ENCODE data around the gene CPEB1.

CPEB1 gene

DNA sequence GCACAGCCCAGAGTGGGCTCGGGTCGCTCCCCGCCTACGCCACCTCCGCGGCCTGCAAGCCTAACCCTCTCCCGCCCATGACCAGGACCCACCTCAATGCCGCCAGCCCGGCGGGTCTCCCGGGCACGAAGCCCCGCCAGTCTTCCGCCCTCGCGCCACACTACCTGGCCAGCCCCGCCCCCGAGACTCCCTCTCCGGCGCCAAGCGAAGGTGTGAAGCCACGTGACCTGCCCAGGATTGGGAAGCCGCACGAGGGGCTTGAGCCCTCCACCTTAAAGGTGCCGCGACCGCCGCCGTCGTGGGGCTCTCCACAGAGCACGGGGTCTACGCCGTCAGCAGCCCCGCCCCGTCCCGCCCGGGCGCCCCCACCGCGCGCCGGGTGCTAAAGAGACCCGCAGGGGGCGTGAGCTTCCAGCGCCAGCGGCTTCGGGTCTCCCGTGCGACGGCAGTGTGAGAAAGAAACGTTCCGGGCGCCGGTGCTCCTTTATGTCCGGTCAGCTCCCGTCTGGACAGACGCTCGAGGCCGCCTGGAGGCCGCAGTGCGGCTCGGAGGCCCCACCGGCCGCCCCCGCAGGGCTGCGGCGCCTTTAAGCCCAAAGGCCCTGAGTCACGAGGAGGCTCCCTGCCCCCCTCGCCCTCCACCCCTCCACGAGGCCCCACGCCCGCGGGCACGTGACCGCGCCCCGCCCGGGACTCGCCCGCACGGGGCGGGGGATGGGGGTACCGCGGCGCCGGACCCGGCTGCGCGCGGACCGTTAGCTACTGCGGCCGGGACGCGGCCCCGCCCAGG lies at the start of gene CPEB1:
TSS of gene CPEB1 (minus strand) at position 319 of the 790 bp plus-strand sequence. CDS start 18,904 bp downstream, outside the sequence.
- DNase-seq (ENCODE audit: low read depth), result no peak

DNA sequence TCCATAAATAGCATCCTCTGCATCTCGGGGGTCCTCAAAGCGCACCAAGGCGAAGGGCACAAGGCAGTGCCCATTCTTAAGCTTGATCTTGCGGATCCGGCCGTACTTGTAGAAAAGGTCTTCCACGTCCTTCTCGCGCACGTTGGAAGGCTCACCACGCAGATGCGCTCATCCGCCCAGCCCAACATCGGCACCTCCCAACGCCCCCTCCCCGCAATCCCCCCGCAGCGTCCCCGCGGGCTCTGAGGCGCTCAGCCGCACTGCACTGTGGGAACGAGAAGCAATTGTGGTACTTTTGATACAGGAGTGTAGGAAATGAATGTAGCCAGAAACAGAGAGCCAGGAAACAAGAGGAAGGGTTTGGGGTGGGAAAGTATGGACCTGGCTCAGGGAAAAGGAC lies 45.0 kb upstream of the CPEB1 start:
- no peak for DNase-seq (ENCODE audit: low read depth)

DNA sequence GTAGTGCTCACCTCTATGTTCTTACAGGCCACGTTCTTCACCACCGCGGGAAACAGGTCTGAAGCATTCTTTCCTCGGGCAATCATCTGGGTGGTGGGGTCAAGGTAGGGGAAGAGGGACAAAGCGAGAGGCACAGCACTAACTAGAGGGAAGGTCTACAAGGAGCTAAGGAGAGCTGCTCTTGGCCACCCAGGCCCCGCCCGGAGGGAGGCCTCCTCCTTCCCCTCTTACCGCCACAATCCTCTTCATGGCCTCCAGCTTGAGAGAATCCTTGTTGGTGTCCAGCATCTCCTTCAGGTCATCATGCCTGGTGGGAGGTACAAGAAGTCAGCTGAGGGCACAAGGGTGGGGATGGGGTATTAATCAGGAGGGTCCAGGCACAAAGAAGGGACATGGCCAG lies 42.0 kb upstream of the CPEB1 start:
- no peak for DNase-seq (ENCODE audit: low read depth)

DNA sequence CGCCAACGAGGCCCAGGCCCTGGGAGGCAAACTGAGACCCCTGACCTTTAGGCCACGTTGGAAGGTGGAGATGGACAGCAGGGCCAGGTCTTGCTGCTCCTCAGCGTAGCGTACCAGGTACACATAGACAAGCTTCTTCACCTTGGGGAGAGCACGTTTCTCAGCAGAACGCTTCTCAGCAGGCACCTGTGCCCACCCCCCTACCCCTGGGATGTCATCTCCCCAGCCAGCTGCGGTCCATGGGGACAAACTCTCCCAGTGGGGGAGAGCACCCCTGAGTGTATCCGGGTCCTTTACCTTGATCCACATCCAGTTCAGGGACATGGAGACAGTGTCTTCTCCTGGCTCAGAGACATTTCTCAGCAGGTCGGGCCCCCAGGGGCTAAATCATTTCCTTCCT lies 41.5 kb upstream of the CPEB1 start:
- DNase-seq (ENCODE audit: low read depth), result no peak

DNA sequence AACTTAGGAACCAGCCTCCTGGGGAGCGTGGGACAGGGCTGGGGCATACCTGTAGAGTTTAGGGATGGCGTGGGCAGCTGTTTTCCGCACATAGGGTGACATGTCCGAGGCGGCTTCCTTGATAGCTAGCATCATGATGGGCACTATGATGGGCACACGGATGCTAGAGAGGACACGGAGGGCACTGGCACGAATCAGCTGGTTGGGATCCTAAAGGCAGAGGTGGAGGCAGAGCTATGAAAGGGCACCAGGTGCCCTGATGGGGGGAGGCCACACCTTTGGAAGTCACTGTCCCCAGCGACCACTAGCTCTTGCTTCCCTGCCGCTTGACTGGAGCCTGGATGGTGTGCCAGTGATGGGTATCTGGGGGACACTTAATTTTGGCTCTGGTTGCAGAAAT lies 34.2 kb upstream of the CPEB1 start:
- no peak for DNase-seq (ENCODE audit: low read depth)

DNA sequence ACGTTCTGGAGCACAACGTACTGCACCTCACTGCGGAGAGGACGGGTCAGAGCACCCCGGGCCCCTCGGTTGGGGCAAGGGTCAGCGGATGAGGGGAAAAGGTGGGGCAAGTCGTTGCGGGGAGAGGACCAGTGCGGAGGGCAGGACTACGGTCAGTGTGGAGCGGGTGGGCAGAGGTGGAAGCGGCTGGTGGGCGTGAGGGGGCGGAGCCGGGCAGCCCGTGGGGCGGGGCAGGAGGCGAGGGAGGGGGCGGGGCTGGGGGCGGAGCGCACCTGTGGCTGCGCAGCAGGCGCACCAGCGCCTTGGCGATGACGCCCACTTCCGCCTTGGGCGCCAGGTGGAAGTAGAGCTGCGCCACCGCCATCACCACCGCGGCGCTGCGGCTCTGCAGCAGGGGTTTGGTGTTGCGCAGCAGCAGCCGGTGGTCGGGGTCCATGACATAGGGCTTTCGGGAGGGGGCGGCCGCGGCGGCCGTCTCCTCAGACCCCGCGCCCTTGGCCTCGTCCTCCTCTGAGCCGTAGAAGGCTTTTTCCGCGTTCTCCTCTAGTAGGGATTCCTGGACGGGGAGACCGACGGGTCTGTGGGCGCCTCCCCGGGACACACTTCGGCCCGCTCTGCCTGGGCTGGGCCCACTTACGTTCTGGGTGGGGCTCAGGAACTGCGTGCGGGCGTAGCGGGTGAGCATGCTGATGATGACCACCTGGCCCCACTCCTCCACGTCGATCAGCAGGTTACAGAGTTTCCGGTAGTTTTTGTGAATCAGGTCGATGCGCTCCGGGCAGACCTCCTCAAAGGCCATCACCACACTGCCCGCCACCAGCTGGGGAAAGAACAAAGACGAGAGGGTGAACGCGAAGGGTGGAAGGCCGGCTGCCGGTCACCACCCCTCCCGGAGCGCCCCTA lies 33.3 kb upstream of the CPEB1 start:
- DNase-seq (ENCODE audit: low read depth), result peak; percentile 44

DNA sequence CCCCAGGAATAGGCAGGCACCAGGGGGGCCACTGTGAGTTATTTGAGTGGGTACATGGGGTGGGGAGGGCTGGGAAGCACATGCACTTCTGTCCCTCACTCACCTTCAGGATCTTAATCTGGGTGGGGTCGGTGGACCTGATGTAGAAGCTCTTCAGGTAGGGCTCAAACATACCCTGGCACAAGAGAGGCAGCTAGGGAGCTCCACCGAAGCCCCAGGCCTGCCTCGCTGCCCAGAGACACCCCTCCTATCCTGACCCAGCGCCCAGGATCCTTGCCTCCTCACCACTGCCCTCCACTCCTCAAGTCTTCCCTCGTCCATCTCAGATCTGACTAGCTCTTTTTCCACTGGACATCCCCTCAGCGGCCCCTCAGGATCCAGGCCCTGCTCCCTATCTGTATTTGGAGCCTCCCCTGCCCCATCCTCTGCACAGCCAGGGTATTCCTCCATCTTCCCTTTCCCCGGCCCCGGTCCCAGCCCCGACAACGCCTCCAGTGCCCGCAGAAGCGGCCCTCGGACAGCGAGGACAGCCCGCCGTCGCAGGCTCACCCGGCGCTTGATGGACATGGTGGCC lies 32.5 kb upstream of the CPEB1 start:
- no peak for DNase-seq (ENCODE audit: low read depth)

DNA sequence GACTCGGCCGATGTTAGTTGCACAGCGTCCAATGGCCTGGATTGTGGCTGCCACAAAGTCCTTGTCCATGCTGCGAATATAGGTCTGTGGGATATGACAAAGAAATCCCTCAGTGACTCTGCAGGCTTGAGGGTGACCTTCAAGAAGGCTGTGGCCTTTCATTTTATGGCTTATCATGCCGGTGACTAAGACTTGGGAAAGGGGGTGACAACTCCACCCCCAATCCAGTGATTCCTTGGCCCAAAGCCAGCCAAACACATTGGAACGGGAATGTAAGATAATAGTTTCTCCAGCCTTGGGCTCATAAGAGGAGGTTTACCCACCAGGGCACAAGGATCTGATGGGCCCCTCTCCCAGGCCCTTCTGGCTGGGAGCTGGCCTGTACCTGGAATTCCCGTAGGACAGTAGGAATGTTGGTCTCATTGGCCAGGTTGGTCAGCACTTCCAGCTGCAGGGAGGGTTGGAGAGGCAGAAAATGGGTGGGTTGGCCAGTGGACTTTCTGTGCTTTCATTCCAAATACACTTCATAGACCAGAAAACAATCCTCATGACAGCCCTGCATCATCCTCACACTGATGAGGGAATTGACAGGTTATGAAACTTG lies 30.7 kb upstream of the CPEB1 start:
- no peak for DNase-seq (ENCODE audit: low read depth)

DNA sequence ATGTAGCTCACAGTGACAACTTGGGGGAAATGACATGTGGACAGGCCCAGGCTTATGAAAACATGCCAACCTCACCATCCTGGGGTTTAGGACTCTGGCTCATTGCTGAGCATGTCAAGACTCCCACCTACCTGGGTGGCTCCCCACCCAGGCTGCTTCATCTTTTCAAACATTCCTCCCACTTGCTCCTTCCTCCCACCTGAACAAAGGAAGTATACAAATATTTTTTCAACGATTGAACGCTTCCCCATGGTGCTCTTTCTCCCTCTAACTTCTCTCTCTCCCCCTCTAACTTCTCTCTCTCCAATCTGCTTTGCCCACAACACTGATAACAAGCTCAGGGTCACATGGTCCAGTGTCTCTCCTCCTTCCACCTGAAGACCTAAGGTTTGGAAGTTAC lies 27.7 kb upstream of the CPEB1 start:
- DNase-seq (ENCODE audit: low read depth), result no peak

DNA sequence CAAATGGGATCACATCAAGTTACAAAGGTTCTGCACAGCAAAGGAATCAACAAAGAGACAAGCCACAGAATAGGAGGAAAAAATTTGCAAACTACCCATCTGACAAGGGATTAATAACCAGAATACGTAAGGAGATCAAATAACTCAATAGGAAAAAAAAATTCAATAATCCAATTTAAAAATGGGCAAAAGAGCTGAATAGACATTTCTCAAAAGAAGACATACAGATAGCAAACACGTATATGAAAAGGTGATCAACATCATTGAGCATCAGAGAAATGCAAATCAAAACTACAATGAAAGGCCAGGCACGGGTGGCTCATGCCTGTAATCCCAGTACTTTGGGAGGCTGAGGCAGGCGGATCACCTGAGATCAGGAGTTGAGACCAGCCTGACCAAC lies 23.5 kb upstream of the CPEB1 start:
- no peak for DNase-seq (ENCODE audit: low read depth)

DNA sequence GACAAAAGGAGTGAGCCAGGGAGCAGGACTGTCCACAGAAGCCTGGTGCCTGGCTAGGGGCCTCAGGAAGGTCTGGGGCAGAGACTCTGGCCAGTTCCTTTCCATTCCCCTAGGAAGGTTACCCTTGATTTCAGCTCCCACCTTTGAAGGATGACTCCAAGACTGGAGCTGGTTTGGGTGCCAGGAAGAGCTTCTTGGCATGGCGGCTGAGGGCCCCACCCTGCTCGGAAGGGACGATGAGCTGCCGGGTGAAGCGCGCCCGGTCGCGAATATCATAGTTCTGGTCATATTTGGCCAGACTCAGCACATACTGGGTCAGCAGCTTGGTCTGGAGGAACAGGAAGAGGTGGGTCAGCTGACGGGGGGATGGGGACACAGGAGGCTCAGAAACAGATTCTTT lies 19.4 kb upstream of the CPEB1 start:
- DNase-seq (ENCODE audit: low read depth), result no peak

DNA sequence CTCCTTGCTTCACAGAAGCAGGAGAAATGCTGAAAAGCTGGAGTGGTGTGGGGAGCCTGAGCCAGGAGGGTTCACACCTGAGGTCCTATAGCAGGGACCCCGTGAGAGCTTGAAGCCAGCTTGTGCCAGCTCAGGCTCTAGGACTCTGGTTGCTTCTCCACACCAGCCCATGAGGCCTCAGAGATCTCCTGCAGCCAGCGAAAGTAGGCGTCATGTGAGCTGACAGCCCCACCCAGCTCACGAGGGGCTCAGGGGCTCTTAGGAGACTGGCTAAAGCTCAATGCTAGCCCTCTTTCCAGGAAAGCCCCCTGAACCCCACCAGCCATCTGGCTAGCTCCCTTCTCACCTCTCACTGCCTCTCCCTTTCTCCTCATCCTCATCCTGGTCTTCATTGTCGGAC lies 16.9 kb upstream of the CPEB1 start:
- no peak for DNase-seq (ENCODE audit: low read depth)

DNA sequence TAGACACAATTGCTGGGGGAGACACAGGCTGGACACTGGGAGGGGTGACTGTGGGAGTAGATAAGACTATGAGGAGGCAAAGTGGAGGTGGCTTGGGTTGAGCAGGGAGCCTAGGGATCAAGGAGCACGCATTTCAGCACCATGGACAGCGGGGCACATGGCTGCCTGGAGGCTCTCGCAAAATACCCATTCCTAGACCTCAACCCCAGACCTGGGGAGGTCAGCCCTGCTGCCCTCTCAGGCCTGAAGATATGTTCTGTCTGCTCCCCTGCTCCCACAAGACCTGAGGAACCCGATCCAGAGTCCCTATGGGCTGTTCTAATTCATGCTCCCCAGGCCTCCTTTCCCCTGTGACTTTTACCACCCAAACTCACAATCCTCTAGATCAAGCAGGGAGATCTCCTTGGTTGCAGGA lies 16.0 kb upstream of the CPEB1 start:
- DNase-seq (ENCODE audit: low read depth), result no peak

DNA sequence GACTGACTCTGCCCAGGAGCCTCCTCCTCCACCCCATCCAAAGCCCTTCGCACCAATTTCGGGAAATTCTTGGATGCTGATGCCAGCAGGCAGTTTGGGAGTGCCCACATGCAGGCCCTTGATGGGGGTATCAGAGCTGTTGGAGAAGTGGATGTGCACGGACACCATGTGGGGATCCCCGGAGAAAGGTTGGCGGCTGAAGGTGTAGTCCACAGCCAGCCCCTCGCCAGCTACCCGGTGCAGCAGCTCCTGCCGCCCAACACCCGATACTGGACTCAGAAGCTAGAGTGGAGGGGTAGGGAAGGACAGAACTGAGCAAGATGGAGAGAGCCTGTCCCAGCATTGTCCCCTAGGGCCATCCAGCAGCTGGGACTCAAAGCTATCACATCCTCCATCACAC lies 15.5 kb upstream of the CPEB1 start:
- DNase-seq (ENCODE audit: low read depth), result no peak

DNA sequence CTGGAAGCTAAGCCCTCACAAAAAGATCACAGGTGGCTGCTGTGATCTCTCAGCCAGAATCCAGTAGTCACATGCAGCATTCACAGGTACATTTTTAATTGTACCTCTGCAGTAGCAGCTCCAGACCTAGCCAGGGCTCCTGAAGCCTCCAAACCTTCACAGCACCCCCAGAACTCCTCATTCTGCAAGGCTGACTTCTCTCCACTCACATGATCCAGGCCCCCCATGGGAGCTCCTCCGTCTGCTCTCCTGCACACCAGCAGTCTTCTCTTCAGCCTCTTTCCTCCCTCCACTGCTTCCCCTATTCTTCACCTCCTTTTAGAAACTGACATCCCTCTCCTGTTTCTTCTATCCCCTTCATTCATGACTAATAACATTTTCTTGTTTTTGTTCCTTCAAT lies 13.2 kb upstream of the CPEB1 start:
- DNase-seq (ENCODE audit: low read depth), result no peak

DNA sequence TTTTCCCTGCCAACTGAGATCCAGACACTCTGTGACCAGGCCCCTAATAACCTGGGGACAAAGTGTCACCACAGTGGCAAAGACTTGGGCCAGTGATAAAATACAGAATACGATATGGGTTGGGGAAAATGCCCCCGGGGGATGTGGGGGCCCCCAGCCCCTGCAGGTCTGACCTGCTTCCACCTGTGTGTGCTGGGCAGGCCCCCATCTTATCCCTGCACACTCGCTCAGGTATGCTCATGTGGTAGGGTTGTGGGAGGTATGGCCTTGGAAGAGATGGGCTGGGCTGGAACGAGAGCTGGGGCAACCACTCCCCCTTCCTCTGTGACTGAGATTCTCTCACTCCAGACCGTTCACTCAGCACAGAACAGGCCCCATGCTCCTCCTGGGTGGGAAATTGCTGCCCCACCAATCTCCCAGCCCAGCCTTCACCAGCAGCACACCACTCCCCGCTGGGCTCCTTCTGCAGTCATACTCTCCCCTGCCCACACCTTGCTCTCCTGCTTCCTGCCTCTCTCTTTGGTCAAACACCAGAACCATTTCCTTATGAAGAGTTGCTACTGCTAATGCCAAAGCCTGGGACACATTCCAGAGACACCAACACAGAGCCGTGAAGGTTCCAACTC lies 9.6 kb upstream of the CPEB1 start:
- no peak for DNase-seq (ENCODE audit: low read depth)

DNA sequence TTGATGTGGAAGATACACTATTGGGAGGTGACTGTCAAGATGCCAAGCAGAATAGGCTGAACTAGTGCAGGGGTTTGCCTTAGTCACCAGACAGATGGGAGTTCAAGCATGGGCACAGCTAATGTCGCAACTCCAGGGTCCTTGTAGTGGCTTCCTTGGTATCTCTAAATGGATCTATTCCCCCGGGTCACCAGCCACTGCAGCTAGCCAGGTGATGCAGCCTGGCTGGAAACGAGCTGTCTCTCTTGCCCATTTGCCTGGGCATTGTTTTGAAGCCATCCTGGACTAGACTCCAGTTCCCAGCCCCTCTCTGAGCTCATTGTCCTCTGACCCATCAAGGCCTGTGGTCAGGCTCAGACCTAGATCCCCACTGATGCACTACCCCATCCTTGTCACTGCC lies 8.4 kb upstream of the CPEB1 start:
- no peak for DNase-seq (ENCODE audit: low read depth)

DNA sequence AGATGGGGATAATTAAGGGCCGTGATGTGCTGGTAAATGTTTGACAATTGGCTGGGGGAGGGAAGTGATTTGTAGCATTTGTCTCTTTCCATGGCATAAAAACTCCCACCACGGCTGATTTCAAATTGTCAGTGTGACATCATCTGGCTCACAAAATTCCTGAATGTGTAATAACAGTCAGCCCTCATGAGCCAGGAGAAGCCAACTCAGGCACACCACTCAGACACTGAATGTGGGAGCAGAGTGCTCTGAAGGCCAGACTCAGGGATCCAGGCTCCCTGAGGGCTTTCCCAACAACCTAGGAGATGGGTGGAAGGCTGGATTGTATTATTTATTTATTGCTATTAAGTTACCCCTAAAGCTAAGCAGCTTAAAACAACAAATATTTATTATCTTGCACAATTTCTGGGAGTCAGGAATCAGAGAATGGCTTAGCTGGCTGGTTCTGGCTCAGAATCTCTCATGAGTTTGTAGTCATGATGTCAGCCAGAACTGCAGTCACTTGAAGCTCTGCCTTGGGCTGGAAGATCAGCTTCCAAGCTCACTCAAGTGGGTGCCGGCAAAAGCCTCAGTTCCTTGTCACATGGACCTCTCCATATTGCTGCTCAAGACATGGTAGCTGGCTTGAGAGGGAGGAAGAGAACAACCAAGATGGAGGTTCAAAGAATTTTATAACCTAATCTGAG lies 6.5 kb upstream of the CPEB1 start:
- no peak for DNase-seq (ENCODE audit: low read depth)

DNA sequence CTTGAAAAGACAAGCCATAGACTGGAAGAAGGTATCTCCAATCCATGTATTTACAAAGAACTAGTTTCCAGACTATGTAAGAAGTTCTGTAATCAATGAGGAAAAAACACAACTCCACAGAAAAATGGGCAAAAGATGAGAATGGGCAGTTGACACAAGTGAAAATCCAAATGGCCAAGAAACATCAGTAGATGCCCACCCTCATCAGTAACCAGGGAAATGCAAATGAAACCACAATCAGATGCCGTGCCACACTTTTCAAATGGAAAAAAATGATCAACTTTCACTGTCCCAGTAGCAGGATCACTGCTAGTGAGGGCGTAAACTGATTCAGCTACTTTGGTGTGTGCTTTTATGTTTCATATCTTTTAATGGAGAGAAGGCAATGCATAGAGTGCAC lies 4.5 kb upstream of the CPEB1 start:
- no peak for DNase-seq (ENCODE audit: low read depth)

DNA sequence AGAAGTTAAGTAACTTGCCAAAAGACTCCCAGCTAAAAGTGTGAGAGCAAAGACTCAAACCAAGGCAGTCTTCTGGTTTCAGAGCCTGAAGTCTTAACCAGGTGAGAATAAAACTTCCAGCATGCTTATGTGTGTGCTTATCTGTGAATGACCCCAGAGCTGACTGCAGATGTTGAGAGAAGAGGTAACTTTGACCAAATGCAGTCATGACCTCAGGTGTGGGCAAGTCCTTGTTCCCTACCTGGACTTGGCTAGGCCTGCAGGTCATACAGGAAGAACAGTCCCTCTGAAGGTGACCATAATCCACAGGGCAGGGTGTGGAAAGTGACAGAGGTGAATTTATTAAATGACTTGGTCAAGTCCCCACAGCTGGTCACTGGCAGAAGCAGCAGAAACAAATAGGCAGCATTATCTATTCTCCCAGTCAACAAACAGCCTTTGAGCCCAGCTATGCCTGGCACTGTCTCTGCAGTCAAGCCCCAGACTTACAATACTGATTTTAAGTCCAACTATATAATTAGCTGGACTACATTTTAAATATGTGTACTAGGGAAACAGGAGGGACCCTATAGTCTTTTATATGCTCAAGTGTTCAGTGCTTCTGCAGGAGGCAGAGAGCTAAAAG lies 3.0 kb upstream of the CPEB1 start:
- no peak for DNase-seq (ENCODE audit: low read depth)
